ENCODE data around the gene EFCAB7. TPM values are rescaled to one million over a fixed set of nuclear protein-coding genes. Genes with fewer than 3 reads are reported as not detected.

EFCAB7 gene
- total and polyA plus RNA-seq, 2 of the 13 experiments (the other 11 are each of a cell fraction or from before 2014, with no cell fraction given): 1.7 to 5.4 TPM

DNA sequence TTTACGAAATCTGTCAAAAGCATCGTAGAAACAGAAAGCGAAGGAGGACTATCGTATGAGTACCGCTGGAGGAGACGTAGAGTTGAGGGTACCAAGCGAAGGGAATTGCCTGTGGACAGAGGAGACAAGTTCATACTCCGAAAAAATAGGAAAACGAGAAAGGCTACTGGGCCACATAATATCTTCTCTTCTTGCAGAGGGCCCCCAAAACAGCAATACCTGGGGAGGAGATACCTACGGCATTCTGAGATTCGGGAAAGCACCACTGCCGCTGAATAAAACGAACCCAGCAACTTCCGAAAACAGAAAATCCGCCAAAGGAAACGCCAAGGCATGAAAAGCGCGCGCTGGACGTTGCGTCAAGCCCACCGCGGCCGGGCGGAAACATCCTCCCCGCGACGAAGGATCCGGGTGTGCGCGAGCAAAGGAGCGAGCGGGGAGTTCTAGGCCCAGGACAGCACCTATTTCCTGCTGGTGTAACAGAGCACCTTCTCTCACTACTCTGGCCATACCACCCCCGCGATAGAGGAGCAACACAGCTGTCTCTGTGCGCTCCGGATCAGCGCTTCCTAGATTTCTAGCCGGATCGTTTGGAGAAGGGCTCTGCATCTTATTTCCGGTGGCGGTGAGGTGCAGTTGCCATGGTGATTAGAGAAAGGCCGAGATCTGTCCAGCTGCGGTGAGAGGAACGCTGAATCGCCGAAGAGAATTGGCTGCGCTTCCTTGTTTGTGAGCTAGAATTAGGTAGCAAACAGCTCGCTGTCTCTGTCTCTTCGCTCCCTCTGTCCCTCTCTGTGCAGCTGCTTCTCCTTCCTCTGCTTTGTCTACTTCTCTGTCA is at the start of gene EFCAB7, which contains the start of gene ITGB3BP (continued):
- TF ChIP-seq ZBTB7A (CRISPR knock-in tag; IDR thresholded peaks at IDR 0.05) (no peak), ZNF274 (CRISPR knock-in tag; IDR thresholded peaks at IDR 0.05) (peak; percentile 88), NR2F6 (IDR thresholded peaks at IDR 0.05) (0 out of 2 replicates have a peak, but pooled peaks have one; percentile 13), NR2F6 (CRISPR knock-in tag; IDR thresholded peaks at IDR 0.05) (no peak), SP4 (CRISPR knock-in tag; IDR thresholded peaks at IDR 0.05) (peak; percentile 69; the same call in 1 of the 2 replicates), ZNF10 (CRISPR knock-in tag; IDR thresholded peaks at IDR 0.05; ENCODE audit: borderline replicate concordance, low read depth) (no peak), MATR3 (CRISPR knock-in tag; IDR thresholded peaks at IDR 0.05) (no peak), CBX5 (CRISPR knock-in tag; IDR thresholded peaks at IDR 0.05; ENCODE audit: borderline replicate concordance) (peak; percentile 93; the same call in 1 of the 2 replicates), AHR (CRISPR knock-in tag; IDR thresholded peaks at IDR 0.05) (peak; percentile 85; the same call in 1 of the 2 replicates), ZNF501 (CRISPR knock-in tag; IDR thresholded peaks at IDR 0.05) (peak; percentile 98), ATRX (CRISPR knock-in tag; IDR thresholded peaks at IDR 0.05; ENCODE audit: borderline replicate concordance) (no peak), ZNF33A (CRISPR knock-in tag; IDR thresholded peaks at IDR 0.05; ENCODE audit: borderline replicate concordance) (0 out of 2 replicates have a peak, but pooled peaks have one; percentile 55), ZNF333 (CRISPR knock-in tag; IDR thresholded peaks at IDR 0.05; ENCODE audit: borderline replicate concordance) (peak; percentile 81; the same call in 1 of the 2 replicates), HNRNPK (IDR thresholded peaks at IDR 0.05; ENCODE audit: low read depth, low read length, poor library complexity, severe bottlenecking) (no peak), MED13 (CRISPR knock-in tag; IDR thresholded peaks at IDR 0.05) (no peak), MZF1 (CRISPR knock-in tag; IDR thresholded peaks at IDR 0.05; ENCODE audit: borderline replicate concordance) (no peak)
- TF ChIP-seq, protein P1, sequence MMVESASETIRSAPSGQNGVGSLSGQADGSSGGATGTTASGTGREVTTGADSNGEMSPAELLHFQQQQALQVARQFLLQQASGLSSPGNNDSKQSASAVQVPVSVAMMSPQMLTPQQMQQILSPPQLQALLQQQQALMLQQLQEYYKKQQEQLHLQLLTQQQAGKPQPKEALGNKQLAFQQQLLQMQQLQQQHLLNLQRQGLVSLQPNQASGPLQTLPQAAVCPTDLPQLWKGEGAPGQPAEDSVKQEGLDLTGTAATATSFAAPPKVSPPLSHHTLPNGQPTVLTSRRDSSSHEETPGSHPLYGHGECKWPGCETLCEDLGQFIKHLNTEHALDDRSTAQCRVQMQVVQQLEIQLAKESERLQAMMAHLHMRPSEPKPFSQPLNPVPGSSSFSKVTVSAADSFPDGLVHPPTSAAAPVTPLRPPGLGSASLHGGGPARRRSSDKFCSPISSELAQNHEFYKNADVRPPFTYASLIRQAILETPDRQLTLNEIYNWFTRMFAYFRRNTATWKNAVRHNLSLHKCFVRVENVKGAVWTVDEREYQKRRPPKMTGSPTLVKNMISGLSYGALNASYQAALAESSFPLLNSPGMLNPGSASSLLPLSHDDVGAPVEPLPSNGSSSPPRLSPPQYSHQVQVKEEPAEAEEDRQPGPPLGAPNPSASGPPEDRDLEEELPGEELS (CRISPR knock-in tag; IDR thresholded peaks at IDR 0.05): peak; percentile 70; the same call in 1 of the 2 replicates
- TF ChIP-seq, protein P2, sequence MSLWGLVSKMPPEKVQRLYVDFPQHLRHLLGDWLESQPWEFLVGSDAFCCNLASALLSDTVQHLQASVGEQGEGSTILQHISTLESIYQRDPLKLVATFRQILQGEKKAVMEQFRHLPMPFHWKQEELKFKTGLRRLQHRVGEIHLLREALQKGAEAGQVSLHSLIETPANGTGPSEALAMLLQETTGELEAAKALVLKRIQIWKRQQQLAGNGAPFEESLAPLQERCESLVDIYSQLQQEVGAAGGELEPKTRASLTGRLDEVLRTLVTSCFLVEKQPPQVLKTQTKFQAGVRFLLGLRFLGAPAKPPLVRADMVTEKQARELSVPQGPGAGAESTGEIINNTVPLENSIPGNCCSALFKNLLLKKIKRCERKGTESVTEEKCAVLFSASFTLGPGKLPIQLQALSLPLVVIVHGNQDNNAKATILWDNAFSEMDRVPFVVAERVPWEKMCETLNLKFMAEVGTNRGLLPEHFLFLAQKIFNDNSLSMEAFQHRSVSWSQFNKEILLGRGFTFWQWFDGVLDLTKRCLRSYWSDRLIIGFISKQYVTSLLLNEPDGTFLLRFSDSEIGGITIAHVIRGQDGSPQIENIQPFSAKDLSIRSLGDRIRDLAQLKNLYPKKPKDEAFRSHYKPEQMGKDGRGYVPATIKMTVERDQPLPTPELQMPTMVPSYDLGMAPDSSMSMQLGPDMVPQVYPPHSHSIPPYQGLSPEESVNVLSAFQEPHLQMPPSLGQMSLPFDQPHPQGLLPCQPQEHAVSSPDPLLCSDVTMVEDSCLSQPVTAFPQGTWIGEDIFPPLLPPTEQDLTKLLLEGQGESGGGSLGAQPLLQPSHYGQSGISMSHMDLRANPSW (CRISPR knock-in tag; IDR thresholded peaks at IDR 0.05; ENCODE audit: borderline replicate concordance): no peak
- TF ChIP-seq, protein P3, sequence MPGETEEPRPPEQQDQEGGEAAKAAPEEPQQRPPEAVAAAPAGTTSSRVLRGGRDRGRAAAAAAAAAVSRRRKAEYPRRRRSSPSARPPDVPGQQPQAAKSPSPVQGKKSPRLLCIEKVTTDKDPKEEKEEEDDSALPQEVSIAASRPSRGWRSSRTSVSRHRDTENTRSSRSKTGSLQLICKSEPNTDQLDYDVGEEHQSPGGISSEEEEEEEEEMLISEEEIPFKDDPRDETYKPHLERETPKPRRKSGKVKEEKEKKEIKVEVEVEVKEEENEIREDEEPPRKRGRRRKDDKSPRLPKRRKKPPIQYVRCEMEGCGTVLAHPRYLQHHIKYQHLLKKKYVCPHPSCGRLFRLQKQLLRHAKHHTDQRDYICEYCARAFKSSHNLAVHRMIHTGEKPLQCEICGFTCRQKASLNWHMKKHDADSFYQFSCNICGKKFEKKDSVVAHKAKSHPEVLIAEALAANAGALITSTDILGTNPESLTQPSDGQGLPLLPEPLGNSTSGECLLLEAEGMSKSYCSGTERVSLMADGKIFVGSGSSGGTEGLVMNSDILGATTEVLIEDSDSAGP (CRISPR knock-in tag; IDR thresholded peaks at IDR 0.05; ENCODE audit: borderline replicate concordance): peak; percentile 94
- TF ChIP-seq, protein P4, sequence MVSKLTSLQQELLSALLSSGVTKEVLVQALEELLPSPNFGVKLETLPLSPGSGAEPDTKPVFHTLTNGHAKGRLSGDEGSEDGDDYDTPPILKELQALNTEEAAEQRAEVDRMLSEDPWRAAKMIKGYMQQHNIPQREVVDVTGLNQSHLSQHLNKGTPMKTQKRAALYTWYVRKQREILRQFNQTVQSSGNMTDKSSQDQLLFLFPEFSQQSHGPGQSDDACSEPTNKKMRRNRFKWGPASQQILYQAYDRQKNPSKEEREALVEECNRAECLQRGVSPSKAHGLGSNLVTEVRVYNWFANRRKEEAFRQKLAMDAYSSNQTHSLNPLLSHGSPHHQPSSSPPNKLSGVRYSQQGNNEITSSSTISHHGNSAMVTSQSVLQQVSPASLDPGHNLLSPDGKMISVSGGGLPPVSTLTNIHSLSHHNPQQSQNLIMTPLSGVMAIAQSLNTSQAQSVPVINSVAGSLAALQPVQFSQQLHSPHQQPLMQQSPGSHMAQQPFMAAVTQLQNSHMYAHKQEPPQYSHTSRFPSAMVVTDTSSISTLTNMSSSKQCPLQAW (CRISPR knock-in tag; IDR thresholded peaks at IDR 0.05): peak; percentile 66; the same call in 1 of the 2 replicates
